Thoracic aorta (tissue), 2 donors: ENCODE results near the gene MTX1. TPM values are rescaled to one million over a fixed set of nuclear protein-coding genes. Genes with fewer than 3 reads are reported as not detected.

Experiments used
- ATAC-seq: fragments of 150-250 bp; one replicate; pipeline ENCODE4 v1.8.0; 2017; ENCODE audit warnings: low read depth; ENCODE audit not compliant: insufficient number of reproducible peaks, low FRiP score
- DNase-seq: peaks from one replicate; pipeline ENCODE4 v3.0.0-alpha.2; 2020; ENCODE audit warnings: low spot score
- H3K27ac ChIP-seq, 2 donors: fragments of 200-600 bp; sonication (generic); 1 replicate in 1 of 2; 2 replicates in 1 of 2; pipeline ENCODE4 v1.5.1; 2016; ENCODE audit warnings: mild to moderate bottlenecking in 2 of 2, moderate library complexity in 2 of 2
- H3K27me3 ChIP-seq: fragments of 200-600 bp; sonication (generic); replicated peaks from 2 replicates; pipeline ENCODE4 v1.6.0; 2016; ENCODE audit warnings: mild to moderate bottlenecking; ENCODE audit not compliant: insufficient read depth
- H3K36me3 ChIP-seq: fragments of 200-600 bp; sonication (generic); one replicate; pipeline ENCODE4 v1.5.1; 2016
- H3K4me1 ChIP-seq, 2 donors: fragments of 200-600 bp; sonication (generic); 1 replicate in 1 of 2; 2 replicates in 1 of 2; pipeline versions ENCODE4 v1.5.1 to v1.6.0; 2016; ENCODE audit warnings: low read depth in 2 of 2, mild to moderate bottlenecking in 1 of 2; ENCODE audit not compliant: control insufficient read depth in 1 of 2
- H3K4me3 ChIP-seq: fragments of 200-600 bp; sonication (generic); 2 replicates; pipeline ENCODE4 v1.5.1; 2016; ENCODE audit warnings: mild to moderate bottlenecking
- H3K9me3 ChIP-seq: fragments of 200-600 bp; sonication (generic); 2 replicates; pipeline ENCODE4 v1.5.1; 2016
- total RNA-seq, 2 donors: library from RNA; depleted of rRNA; stranded (reverse); fragments of >200 nt; gene quantifications; one replicate each; pipeline versions ENCODE4 v1.1.0 to v1.2.3, GENCODE V29; 2016
- TF ChIP-seq, protein P1 (sequence below): fragments of 200-600 bp; sonication (generic); IDR thresholded peaks from one replicate; pipeline ENCODE4 v1.5.1; 2019; ENCODE audit warnings: antibody characterized with exemption

The MTX1 gene
- total RNA-seq, 2 donors from 2014 or later, result 21.7 to 22.9 TPM

DNA sequence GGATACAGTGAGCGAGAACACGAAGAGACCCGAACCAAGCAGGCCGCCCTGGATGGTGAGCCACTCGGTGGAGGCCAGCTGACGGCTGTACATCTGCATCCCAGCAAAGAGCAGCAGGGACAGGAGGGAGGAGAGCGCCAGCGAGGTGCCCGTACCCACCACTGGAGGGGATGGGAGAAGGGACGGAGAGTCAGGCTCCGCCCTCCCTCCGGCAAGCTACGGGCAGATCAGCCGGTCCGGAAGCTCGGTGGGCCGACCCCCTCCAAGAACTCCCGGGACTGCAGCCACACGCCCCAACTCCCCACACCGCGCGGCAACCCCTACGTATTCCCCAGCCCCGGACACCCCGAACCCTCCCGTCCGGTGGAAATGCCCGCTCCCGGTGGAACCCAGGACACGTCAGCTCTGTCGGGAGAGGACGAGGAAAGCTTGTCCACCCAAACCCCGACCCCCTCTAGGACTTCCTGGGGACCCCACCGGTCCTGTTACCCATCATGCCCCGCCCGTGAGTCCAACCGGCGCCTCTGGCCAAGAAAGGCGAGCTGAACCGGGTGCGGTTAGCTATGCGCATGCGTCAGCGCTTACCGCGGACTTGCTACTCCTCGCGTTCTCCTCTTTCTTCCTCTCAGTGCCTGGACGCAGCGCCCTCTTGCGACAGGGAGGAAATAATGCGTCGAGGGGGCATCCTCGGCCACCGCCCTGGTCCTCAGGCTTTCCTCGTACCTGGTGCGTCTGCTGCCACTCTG lies 35.6 kb upstream of the MTX1 start, which contains the start of gene KRTCAP2:
TSS of gene KRTCAP2 (minus strand) at position 573 of the 746 bp plus-strand sequence. CDS start at position 493, 80 bp downstream.
- H3K4me3 ChIP-seq, result peak within 1 kb of the TSS; percentile 78
- TF ChIP-seq, protein P1, sequence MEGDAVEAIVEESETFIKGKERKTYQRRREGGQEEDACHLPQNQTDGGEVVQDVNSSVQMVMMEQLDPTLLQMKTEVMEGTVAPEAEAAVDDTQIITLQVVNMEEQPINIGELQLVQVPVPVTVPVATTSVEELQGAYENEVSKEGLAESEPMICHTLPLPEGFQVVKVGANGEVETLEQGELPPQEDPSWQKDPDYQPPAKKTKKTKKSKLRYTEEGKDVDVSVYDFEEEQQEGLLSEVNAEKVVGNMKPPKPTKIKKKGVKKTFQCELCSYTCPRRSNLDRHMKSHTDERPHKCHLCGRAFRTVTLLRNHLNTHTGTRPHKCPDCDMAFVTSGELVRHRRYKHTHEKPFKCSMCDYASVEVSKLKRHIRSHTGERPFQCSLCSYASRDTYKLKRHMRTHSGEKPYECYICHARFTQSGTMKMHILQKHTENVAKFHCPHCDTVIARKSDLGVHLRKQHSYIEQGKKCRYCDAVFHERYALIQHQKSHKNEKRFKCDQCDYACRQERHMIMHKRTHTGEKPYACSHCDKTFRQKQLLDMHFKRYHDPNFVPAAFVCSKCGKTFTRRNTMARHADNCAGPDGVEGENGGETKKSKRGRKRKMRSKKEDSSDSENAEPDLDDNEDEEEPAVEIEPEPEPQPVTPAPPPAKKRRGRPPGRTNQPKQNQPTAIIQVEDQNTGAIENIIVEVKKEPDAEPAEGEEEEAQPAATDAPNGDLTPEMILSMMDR, result peak; percentile 86
- H3K36me3 ChIP-seq, result peaks cover 7% of the 10 kb centered on the region
- peak; percentile 84 for ATAC-seq
- H3K4me1 ChIP-seq, result peaks cover 8 to 33% of the 10 kb centered on the region in 2 donors
- DNase-seq, result peak; percentile 79
- peak within 1 kb of the TSS; percentile 82 to 91 for H3K27ac ChIP-seq
- H3K9me3 ChIP-seq, result no peaks in the 10 kb centered on the region
- no peaks in the 10 kb centered on the region for H3K27me3 ChIP-seq

- peak within 1 kb of the TSS; percentile 82 to 91 for H3K27ac ChIP-seq
- DNase-seq, result no peak
- H3K4me1 ChIP-seq, result peaks cover 8 to 32% of the 10 kb centered on the region in 2 donors
- TF ChIP-seq, protein P1, result no peak
- no peaks in the 10 kb centered on the region for H3K27me3 ChIP-seq
- no peak for ATAC-seq
- peak within 1 kb of the TSS; percentile 78 for H3K4me3 ChIP-seq
- no peaks in the 10 kb centered on the region for H3K9me3 ChIP-seq
- peaks cover 7% of the 10 kb centered on the region for H3K36me3 ChIP-seq
Observed at GRCh38 chr1:155173478-155174323, 34.8 kb upstream of the MTX1 start, which contains the start of gene TRIM46. Gene TRIM46 (plus strand): TSS chr1:155173849. CDS start chr1:155173967, 118 bp downstream.

GRCh38 chr1:155174324-155175280 lies 33.9 kb upstream of the MTX1 start:
- Histone ChIP-seq H3K36me3 (peaks cover 2% of the 10 kb centered on the region), H3K9me3 (no peaks in the 10 kb centered on the region), H3K4me3 (peak overlapping the region; percentile 78), H3K4me1 (peaks cover 8 to 32% of the 10 kb centered on the region in 2 donors), H3K27ac (peak overlapping the region; percentile 10 to 22), H3K27me3 (no peaks in the 10 kb centered on the region)
- ATAC-seq (no peak), DNase-seq (no peak)
- TF ChIP-seq, protein P1, result no peak

GRCh38 chr1:155175281-155175926 lies 33.1 kb upstream of the MTX1 start:
- DNase-seq (no peak), ATAC-seq (no peak)
- H3K27me3 ChIP-seq, result no peaks in the 10 kb centered on the region
- peaks cover 8 to 32% of the 10 kb centered on the region in 2 donors for H3K4me1 ChIP-seq
- H3K9me3 ChIP-seq, result no peaks in the 10 kb centered on the region
- no peaks in the 10 kb centered on the region for H3K36me3 ChIP-seq
- no peak overlapping the region for H3K27ac ChIP-seq
- TF ChIP-seq, protein P1, result no peak
- no peak overlapping the region for H3K4me3 ChIP-seq
